Nasal cavity respiratory epithelium epithelial cell of viscerocranial mucosa (primary cell): Measurements from ENCODE around the gene RETNLB. TPM values are rescaled to one million over a fixed set of nuclear protein-coding genes. Genes with fewer than 3 reads are reported as not detected.

Experiments used
- total RNA-seq: library from RNA; depleted of rRNA; stranded (reverse); fragments of >200 nt; gene quantifications from 2 replicates; pipeline ENCODE4 v1.2.3, GENCODE V29; 2014

Gene RETNLB, protein sequence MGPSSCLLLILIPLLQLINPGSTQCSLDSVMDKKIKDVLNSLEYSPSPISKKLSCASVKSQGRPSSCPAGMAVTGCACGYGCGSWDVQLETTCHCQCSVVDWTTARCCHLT
- not detected in 2 replicates for total RNA-seq

DNA sequence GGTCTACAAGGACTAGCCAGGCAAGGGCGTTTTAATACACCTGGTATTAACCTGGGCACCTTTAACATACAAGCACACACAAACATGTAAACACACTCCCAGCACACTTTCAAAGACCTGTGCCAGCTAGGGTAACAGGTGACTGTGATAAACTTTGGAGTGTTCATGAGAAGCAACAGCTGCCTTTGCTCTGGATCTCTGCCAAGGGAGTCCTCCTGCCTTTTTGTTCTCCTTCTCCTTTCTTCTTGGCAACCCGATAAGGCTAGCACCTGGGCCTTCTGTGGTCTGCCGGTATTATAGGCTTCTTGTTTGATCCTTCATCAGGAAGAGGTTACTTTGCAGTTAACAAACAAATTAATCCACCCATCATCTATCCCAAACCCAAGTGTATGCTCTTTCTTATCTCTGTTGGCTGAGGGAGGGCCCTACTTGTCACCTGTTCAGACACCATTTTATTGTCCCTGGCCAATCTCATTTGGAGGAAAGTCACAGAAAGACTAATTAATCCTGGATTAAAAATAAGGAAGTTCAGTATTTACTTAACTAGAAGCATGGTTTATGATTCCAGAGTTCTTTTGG, at the start of gene RETNLB:
TSS of gene RETNLB (minus strand) at position 7 of the 579 bp plus-strand sequence. CDS start 225 bp downstream, outside the sequence.

Other genes with a start within 250 kb of the RETNLB start
- gene MYH15, start 246.8 kb downstream of the RETNLB start, total RNA-seq, result under 0.01 and 0.07 TPM in 2 replicates
- gene CIP2A, start 168.0 kb downstream of the RETNLB start, total RNA-seq, result 1.4 and 2.1 TPM in 2 replicates
- 2.4 and 5.1 TPM in 2 replicates for gene DZIP3, start 167.7 kb downstream of the RETNLB start, total RNA-seq
- gene TRAT1, start 65.4 kb upstream of the RETNLB start, total RNA-seq, result not detected in 2 replicates
- gene GUCA1C, start 196.5 kb upstream of the RETNLB start, total RNA-seq, result not detected in 2 replicates